ENCODE measurements around the gene MBOAT1. TPM values are rescaled to one million over a fixed set of nuclear protein-coding genes. Genes with fewer than 3 reads are reported as not detected.
A peak's percentile ranks its signal among the peaks of the same experiment; 100 is the strongest.

The MBOAT1 gene
- total RNA-seq, 1 donor, result 53.3 TPM

DNA sequence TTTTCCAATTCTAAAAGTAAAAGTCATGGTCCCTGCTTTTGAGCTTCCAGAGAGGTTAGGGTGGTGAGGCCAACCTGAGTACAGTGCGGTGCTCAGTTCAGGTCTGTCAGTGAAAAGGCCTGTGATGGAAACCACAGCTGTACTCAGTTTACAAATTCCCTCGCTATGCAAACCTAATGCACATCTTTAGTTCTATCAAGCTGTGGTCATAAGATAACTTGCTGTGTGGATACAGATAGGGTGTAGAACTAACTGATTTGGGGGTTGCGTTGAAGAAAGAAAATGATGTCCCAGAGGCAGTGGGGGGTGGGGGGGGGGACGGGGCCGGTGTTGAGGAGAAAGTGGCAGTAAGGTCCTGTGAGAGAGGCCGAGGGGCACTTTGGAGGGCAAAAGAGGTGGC lies 22.8 kb upstream of the MBOAT1 start:
- DNase-seq (ENCODE audit: low read depth in 2 of 3, low spot score in 2 of 3), result no peak

GRCh38 chr6:20234136-20234535 lies 21.9 kb upstream of the MBOAT1 start:
- DNase-seq (ENCODE audit: low read depth in 2 of 3, low spot score in 2 of 3), result no peak

DNA sequence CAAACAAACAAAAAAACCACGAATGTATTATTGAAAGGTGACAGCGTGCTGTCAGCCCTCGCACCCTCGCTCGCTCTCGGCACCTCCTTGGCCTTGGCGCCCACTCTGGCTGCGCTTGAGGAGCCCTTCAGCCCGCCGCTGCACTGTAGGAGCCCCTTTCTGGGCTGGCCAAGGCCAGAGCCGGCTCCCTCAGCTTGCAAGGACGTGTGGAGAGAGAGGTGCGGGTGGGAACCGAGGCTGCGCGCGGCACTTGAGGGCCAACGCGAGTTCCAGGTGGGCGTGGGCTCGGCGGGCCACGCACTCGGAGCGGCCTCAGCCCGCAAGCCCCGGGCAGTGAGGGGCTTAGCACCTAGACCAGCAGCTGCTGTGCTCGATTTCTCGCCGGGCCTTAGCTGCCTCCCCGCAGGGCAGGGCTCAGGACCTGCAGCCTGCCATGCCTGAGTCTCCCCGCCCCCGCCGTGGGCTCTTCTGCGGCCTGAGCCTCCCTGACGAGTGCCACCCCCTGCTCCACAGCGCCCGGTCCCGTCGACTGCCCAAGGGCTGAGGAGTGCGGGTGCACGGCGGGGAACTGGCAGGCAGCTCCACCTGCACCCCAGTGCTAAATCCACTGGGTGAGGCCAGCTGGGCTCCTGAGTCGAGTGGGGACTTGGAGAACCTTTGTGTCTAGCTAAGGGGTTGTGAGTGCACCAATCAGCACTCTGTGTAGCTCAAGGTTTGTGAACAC lies 20.9 kb upstream of the MBOAT1 start:
- no peak for DNase-seq (ENCODE audit: low read depth in 2 of 3, low spot score in 2 of 3)

DNA sequence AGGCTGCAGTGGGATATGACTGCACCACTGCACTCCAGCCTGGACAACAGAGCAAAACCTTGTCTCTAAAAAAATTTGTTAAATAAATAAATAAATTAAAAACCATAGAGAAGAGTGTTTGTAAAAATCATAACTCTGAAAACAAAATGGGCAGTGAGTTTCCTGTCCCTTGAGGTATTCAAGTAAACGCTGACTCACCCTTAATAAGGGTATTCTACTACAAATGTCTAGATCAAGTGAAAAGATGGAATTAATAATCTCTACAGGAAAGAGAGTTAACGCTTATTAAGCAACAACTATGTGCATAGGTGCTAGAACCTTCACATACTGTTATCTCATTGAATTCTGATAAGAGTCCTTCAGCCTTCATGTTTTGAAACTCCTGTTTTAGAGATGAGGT lies 19.9 kb upstream of the MBOAT1 start:
- DNase-seq (ENCODE audit: low read depth in 2 of 3, low spot score in 2 of 3), result no peak

DNA sequence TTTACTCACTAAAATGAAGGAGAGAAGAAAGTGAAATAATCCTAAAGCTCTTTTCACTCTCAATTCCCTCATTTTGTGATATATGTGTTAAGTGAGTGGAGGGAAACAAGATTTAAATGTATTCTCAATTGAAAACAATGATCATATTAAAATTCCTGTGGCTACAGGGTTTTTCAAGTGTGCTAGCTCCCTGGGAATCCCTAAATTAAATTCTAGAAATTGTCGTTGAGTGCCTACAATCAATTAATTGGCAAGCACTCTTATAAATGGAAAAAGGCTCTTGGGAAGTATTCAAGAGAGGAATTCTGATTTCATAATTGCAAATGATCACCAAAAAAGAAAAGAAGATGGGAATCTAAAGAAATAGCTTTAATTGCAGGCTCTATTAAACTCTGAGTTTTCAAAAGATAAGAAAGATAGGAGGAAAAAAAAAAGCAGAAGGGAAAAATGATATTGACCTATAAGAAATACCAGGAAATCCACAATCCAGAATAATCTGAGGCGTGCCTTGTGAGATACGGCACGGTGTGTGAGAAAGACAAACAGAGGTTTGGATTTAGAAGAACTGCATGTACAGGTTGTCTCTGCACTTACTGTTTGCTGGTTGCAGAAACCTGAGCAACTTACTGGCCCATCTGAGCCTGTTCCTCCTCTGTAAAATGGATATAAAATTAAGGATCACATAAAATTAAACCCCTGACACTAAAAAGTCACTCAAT lies 18.3 kb upstream of the MBOAT1 start:
- DNase-seq (ENCODE audit: low read depth in 2 of 3, low spot score in 2 of 3), result no peak

DNA sequence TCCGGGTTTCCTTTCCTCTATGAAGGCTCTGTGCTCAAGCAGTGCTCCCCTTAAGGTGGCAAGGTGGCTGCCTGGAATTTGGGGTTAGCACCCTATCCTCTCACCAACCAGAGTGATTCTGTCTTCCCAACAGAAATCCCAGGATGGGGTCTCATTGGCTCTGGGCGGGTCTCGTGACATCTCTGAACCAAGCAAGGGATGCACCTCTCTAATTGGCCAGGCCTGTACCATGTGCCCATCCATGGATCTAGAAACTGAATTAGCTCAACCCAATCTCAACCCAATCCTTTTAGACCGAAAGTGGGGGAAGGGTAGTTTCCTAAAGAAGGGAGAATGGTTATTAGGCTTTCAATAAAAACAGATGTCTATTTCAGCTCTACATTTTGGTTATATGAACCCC lies 17.6 kb upstream of the MBOAT1 start:
- DNase-seq (ENCODE audit: low read depth in 2 of 3, low spot score in 2 of 3), result no peak

GRCh38 chr6:20227350-20227749 lies 15.1 kb upstream of the MBOAT1 start:
- DNase-seq (ENCODE audit: low read depth in 2 of 3, low spot score in 2 of 3), result no peak

- DNase-seq (ENCODE audit: low read depth in 2 of 3, low spot score in 2 of 3), result peak in 1 of 3 donors; percentile 25
Measured at GRCh38 chr6:20223141-20223540, 10.9 kb upstream of the MBOAT1 start.

DNA sequence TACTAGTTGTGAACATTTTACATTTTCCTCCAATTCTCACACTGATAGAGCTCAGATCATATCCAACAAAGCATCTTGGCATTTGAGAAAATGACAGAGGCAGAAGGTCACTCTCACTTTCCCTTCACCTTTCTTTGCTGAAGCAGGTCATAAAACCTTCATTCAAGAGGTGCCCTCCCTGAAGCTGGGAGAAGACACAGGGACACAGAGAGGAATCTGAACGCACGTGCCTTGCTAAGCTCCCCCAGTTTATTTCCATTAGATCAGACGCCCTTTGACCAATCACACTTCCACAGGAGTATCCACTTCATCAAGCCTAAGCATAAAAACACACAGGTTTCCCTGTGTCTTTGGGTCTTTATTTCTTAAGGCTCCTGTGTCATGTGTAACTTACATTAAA lies 9.2 kb upstream of the MBOAT1 start:
- no peak for DNase-seq (ENCODE audit: low read depth in 2 of 3, low spot score in 2 of 3)

DNA sequence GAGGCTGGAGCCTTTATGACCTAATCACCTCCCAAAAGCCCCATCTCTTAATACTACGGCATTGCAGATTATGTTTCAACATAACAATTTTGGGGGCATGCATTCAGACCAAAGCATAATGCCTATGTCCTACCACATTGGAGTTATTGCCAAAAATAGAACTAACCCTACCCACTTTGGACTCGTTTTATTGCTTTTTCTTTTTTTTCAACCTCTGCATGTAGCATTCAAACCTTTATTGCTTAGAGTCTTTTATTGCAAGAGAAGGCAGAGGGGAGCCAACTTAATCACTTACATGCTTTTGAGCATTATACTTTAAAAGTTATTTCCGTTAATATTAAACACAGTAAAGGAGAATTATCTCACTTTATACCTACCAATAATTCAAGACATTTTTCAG lies 8.1 kb upstream of the MBOAT1 start:
- DNase-seq (ENCODE audit: low read depth in 2 of 3, low spot score in 2 of 3), result no peak

GRCh38 chr6:20217891-20218290 lies 5.6 kb upstream of the MBOAT1 start:
- DNase-seq (ENCODE audit: low read depth in 2 of 3, low spot score in 2 of 3), result no peak

DNA sequence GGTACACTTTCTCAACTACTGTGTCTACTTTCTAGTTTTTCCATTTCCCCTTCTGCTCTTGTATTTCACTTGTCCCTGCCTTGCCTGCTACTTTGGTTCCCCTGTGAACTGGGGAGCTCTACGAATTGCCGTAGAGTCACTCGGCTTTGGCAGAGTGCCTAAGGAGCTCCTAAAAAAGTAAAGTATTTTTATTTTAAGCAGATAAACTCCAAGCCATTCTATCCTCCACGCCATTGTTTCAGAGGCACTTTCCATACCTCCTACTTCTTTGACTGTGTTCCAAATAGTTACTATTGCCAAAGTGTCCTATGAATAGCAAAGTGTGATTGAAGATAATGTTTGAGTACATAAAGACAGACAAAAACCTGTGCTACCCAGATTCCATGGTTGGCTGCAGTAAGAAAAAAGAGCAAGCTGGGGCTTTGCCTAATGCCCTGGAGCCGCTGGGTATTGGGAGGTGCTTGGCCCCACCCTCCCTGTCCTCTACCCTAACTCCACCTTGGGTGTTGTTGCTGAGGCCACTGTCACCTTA lies 5.1 kb upstream of the MBOAT1 start:
- DNase-seq (ENCODE audit: low read depth in 2 of 3, low spot score in 2 of 3), result peak in 1 of 3 donors; percentile 57

DNA sequence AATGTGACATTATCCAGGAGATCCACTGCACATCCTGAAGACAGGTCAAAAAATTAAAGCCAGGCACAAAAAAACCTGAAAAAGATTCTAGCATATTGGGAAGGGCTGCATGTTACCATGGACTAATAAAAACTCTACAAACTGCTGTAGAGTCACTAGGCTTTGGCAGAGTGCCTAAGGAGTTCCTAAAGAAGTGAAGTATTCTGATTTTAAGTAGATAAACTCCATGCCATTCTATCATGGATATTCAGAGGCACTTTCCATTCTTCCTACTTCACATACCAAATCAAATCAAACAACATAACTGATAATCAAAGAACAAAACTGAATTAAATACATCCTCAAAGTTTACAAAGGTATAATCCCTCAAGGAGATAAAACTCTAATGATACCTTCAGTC lies 3.0 kb upstream of the MBOAT1 start:
- no peak for DNase-seq (ENCODE audit: low read depth in 2 of 3, low spot score in 2 of 3)

DNA sequence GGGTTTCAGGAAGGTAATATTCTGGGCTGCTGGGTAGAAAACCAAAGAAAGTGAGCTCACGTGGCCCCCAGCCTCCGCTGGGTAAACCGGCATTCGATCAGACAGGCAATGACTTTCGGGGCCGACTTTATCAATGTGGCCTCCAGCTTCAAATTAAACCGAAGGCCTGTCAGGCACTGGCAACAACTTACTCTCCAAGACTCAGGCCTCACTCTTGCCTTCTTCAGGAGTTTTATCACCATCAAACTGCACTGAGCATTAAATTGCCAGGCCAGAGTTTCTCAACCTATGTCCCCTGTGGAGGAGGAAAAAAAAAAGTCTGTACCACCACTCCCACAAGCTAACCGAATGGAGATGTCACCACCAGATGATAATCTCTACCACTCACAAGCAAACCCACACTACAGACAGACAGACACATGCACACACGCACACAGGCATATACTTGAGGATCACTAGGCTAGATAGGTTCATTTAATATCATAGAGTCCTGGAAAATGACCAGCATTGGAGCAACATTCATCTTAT lies 1.1 kb upstream of the MBOAT1 start:
- DNase-seq (ENCODE audit: low read depth in 2 of 3, low spot score in 2 of 3), result peak in 2 of 3 donors; percentile 32 to 41

- DNase-seq (ENCODE audit: low read depth in 2 of 3, low spot score in 2 of 3), result peak; percentile 31 to 65 (median 48)
Measured at GRCh38 chr6:20211941-20212391, 303 bp downstream of the MBOAT1 start.

DNA sequence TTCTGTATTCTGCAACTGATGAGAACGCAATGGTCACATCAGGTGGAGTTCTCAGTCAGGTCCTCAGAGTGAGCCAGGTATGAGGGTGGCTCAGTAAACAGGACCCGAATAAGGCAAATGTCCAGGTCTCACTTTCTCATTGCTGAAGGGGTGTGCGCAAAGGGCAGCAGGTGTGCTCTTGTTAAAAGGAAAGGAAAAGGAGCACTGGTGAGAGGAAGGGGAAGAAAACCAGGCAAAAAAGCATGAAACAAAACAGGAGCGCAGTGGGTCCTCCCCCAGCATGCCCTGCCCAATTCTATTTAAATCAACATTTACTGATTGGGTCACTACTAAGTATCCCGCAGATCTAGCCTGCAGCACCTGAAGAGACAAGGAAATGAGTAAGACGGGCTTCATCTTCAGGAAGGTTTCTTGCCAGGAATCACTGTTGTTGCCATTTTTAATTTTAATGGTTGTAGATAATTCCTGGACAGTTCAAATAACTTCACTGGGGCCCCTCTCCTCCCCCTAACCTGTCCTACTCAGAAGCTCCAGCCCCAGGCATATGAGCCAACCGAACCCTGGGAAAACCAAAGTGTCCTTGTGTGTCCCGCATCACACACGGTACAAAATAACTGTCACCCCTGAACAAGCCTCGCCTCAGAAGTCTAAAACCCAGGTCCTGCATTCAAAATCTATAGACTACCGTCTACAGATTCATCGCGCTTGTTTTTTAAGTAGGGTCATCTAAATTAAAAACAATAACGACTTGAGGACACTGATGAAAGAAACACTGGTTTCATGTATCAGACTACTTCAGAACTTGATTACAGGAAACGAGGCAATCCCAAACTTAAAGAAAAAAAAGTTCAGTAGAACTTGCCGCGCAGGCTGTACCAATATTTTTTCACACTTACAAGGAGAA lies 980 bp downstream of the MBOAT1 start:
- DNase-seq (ENCODE audit: low read depth in 2 of 3, low spot score in 2 of 3), result peak in 1 of 3 donors; percentile 14

DNA sequence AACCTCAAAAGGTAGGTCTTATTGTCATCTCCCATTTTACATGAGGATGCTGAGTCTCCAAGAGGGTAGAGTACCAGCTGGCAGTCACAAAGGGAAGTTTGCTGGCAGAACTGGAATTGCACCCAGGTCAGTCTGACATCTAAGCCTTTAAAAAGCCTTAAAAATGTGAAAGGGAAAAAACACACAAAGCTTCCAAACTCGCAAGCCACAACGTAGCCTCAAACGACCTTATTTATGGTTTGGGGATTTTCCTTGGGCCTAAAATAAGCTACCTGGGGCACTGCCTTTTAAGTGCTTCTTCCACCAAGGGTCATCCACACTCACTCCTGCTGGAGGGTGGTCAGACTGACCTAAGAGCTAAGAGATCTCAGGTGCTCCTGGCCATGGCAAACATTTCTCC lies 2.1 kb downstream of the MBOAT1 start:
- DNase-seq (ENCODE audit: low read depth in 2 of 3, low spot score in 2 of 3), result no peak

DNA sequence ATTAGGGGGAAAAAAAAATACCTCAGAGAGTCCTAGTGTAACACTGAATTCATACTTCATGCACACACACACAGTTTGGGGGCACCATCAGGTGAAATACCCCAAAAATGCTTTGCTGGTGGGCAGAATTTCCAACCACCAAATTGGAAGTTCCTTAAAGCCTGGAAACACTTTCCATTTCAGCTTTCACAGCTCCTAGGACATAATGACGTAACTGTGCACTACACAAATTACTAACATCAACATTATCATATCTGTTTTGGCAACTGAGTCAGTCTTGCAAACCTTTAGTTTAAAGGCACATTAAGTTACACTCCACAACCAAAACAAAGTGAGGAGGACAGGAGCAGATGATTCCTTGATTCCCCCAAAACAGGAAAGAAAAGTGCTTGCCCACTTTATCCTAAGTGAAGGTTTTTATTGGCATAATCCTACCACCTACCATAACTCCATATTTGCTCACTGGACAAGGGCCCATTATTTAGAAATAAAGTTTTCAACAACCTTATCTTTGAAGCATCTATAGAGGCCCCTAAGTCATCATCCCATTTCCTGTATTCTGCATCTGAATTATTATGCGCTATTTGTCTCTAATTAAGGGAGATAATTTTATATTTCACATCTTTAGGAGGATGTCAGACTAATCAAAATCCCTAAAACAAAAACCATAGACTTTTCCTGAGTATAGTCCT lies 3.4 kb downstream of the MBOAT1 start:
- no peak for DNase-seq (ENCODE audit: low read depth in 2 of 3, low spot score in 2 of 3)

DNA sequence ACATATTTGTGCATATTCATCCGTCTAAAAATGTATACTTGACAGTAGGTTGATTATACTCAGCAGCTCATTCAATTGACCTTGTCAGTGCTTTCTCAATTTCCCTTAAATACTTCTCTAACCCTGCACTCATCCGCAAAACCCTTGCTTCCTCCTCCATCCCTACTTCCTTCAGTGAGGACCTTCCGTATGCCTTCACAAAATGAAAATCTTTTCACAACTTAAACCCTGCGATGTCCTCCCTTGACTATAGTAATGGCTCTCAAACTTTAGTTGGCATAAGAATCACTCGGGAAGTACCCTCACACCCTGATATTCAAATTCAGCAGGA lies 5.2 kb downstream of the MBOAT1 start:
- no peak for DNase-seq (ENCODE audit: low read depth in 2 of 3, low spot score in 2 of 3)

GRCh38 chr6:20205722-20206161 lies 6.5 kb downstream of the MBOAT1 start:
- DNase-seq (ENCODE audit: low read depth in 2 of 3, low spot score in 2 of 3), result peak in 2 of 3 donors; percentile 24 to 58

Measured in hematopoietic multipotent progenitor cell (in vitro differentiated cells).